ENCODE measurements around the gene C2CD3.

The C2CD3 gene

GRCh38 chr11:74162681-74163467, 7.9 kb downstream of the C2CD3 start:
- H3K4me3 ChIP-seq (replicated peaks; ENCODE audit: low read depth, low read length): no peak overlapping the region
- TF ChIP-seq, protein P1, sequence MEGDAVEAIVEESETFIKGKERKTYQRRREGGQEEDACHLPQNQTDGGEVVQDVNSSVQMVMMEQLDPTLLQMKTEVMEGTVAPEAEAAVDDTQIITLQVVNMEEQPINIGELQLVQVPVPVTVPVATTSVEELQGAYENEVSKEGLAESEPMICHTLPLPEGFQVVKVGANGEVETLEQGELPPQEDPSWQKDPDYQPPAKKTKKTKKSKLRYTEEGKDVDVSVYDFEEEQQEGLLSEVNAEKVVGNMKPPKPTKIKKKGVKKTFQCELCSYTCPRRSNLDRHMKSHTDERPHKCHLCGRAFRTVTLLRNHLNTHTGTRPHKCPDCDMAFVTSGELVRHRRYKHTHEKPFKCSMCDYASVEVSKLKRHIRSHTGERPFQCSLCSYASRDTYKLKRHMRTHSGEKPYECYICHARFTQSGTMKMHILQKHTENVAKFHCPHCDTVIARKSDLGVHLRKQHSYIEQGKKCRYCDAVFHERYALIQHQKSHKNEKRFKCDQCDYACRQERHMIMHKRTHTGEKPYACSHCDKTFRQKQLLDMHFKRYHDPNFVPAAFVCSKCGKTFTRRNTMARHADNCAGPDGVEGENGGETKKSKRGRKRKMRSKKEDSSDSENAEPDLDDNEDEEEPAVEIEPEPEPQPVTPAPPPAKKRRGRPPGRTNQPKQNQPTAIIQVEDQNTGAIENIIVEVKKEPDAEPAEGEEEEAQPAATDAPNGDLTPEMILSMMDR (IDR thresholded peaks at IDR 0.05; ENCODE audit: low read length, missing control alignments): no peak
- DNase-seq (ENCODE audit: low read depth): no peak

DNA sequence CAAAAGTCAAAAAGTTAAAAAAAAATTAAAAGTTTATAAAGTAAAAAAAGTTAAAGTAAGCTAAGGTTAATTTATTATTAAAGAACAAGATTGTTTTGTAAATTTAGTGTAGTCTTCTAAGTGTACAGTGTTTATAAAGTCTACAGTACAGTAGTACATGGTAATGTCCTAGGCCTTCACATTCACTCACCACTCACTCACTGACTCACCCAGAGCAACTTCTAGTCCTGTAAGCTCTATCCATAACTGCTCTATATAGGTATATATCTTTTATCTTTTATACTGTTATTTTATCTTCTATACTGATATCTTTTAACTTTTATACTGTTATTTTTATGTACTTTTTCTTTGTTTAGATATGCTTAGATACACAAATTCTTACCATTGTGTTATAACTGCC, 11.2 kb downstream of the C2CD3 start:
- no peak for DNase-seq (ENCODE audit: low read depth)
- H3K4me3 ChIP-seq (replicated peaks; ENCODE audit: low read depth, low read length): no peak overlapping the region
- TF ChIP-seq, protein P1 (IDR thresholded peaks at IDR 0.05; ENCODE audit: low read length, missing control alignments): no peak

- H3K4me3 ChIP-seq (replicated peaks; ENCODE audit: low read depth, low read length): no peak overlapping the region
- DNase-seq (ENCODE audit: low read depth): no peak
- TF ChIP-seq, protein P1 (IDR thresholded peaks at IDR 0.05; ENCODE audit: low read length, missing control alignments): no peak
Measured at GRCh38 chr11:74157169-74157568, 13.6 kb downstream of the C2CD3 start.

DNA sequence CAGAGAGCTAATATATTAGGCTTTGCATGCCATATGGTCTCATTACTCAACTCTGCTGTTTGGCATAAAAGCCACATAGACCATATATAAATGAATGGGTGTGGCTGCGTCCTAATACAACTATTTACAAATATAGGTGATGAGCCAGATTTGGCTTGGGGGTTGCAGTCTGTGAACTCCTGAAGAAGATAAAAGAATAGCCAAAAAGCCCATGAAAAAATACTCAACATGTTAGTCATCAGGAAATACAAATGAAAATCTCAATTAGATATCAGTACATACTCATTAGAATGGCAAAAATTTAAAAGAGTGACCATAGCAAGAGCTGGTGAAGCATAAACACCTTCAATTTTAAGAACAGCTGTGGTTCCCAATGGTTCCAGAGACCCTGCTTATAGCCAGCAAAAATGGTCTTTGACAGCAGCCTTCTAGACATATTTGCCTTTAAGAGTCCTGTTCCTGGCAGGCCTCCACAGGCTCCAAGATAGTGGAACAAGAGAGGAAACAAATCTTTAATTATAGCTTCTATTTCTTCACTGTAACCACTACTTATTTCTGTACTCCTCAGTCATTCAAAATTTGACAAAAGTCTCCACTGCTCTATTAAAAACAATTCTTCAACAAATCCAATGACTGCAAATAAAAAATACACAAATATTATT, 16.1 kb downstream of the C2CD3 start:
- TF ChIP-seq, protein P1 (IDR thresholded peaks at IDR 0.05; ENCODE audit: low read length, missing control alignments): no peak
- H3K4me3 ChIP-seq (replicated peaks; ENCODE audit: low read depth, low read length): no peak overlapping the region
- peak; percentile 42 for DNase-seq (ENCODE audit: low read depth)

GRCh38 chr11:74153224-74153623, 17.6 kb downstream of the C2CD3 start:
- DNase-seq (ENCODE audit: low read depth): no peak
- TF ChIP-seq, protein P1 (IDR thresholded peaks at IDR 0.05; ENCODE audit: low read length, missing control alignments): no peak
- no peak overlapping the region for H3K4me3 ChIP-seq (replicated peaks; ENCODE audit: low read depth, low read length)

GRCh38 chr11:74147199-74147929, 23.4 kb downstream of the C2CD3 start:
- H3K4me3 ChIP-seq (replicated peaks; ENCODE audit: low read depth, low read length): no peak overlapping the region
- no peak for DNase-seq (ENCODE audit: low read depth)
- TF ChIP-seq, protein P1 (IDR thresholded peaks at IDR 0.05; ENCODE audit: low read length, missing control alignments): no peak
